NK-92 treated with Interleukin-12 subunit alpha and Interleukin-12 subunit beta, amount 100 ng/mL, for 24 hours (cell line): Measurements from ENCODE around the gene PICK1.
"Not testable (repeated sequence)": the region's sequence is repeated elsewhere in the genome, so short reads cannot be mapped to it uniquely, and the experiment has no call there.

Source experiments
- DNase-seq: peaks from one replicate; lab custom pipeline; 2025; lab: John Stamatoyannopoulos, UW

The PICK1 gene

GRCh38 chr22:38117556-38117955 lies 60.4 kb downstream of the PICK1 start:
- DNase-seq = not testable (repeated sequence)

DNA sequence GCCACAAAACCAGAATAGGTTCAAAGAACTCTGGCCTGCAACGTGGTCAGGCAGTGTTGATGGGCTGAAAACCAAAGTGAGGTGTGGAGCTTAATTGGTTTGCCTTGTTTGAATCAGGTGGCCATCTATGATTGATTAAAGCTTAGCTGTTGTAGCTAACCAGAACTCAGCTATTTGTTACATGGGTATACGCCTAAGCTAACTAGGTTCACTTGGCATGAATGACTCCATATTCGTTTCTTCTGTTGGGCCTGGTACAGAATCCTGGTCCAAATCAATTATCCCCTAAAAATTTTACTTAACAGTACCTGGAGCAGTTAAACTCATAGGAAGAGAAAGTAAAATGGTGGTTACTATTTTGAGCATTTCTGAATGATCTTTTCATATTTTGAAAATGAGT lies 61.0 kb downstream of the PICK1 start:
- DNase-seq = no peak

DNA sequence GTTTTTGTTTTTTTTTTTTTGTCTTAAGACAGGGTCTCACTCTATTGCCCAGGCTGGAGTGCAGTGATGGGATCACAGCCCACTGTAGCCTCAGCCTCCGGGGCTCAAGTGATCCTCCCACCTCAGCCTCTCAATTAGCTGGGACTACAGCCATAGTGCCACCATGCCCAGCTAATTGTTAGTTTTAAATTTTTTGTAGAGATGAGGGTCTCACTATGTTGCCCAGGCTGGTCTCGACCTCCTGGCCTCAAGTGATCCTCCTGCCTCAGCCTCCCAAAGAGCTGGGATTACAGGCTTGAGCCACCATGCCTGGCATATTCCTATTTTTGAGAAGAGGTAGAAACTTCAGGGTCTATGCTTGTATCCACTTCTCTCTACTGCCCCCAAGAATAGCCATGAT lies 61.5 kb downstream of the PICK1 start:
- DNase-seq = not testable (repeated sequence)

DNA sequence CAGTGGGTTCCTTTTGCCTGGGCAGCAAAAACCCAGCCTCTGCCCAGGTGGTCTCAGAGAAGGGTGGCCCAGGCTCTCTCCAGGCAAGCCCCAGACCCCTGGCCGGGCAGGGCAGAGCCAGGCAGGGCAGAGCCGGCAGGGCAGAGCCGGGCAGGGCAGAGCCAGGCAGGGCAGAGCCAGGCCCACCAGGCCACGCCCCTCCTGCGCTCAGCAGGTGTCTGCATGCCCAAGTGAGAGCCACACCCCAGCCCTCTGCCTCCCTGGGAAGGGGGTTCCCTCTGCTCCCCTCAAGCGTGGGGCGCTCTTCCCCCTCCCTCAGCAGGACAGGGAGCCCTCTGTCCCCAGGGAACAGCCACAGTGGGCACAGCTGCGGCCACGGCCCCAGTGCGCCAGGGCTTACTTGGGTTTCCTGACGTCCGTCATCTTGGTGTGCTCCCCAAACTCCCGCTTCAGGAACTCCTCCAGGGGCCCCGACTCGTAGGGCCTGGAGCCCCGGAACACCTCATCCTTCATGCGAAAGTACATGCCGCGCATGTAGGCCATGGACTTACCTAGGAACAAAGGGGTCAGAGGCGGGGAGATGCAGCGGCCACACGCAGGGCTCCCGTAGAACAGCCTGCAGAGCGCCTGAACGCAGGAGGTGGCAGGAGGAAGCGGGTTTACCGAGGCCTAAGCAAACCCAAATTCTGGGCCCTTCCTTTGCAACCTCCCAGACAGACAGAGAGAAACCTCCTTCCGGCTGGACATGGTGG lies 63.3 kb downstream of the PICK1 start:
- DNase-seq = no peak

- no peak for DNase-seq
Observed at GRCh38 chr22:38122616-38123015, 65.4 kb downstream of the PICK1 start.

DNA sequence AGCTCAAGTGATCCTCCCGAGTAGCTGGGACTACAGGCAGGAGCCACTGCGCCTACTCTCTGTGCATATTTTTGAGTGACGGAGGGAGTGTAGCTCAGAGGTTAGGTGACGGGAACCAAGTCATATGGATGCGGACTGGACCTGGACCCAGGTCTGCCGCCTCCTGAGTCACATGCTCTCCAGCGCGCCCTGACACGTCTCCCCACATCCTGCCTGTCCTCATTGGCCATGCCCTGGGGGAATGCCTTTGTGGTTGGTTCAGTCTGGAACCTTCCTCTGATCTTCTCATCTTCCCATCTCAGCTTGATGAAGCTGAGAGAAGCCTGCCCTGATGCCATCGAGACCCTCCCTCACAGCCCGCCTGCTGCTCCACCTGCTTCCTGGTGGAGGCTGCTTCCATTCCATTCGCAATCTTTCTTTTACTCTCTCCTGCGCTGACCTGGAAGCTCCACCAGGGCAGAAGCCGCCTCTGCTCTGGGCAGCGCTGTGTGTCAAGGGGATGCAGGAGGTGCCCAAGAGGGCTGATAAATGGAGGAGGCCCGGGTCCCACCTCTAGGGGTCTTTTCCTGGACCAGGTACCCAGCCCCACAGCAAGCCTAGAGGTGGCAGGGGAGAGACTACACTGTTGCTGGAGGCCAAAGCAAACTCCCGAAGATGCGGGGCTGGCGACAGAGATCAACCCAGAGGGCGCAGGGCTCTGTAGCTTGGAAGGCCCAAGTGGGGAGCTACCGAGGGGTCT lies 67.2 kb downstream of the PICK1 start:
- DNase-seq = no peak

DNA sequence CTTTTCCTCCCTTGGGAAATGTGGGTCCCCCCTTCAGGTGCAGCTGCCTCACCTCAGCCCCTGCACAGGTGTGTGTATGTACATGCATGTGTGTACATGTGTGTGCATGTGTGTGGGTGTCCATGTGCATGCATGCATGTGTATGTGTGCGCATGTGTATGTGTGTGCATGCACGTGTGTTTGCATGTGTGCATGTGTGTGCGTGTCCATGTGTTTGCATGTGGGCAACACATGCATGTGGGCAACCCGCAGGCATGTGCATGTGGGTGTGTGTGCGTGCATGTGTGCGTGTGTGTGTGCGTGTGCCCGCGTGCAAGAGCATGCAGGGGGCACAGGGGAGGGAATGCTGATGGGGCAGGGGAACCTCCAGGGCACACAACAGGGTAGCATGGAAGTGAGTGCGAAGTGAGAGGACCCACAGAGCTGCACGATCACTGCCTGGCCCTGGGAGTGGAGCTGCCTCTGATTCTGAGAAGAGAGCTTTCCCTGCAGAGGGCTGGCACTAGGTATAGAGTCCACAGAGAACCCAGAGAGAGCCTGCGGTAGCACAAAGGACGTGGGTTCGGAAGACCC lies 67.9 kb downstream of the PICK1 start:
- no peak for DNase-seq
